Kidney glomerular epithelial cell (primary cell): ENCODE measurements around the gene FAM200A.
"Not testable (repeated sequence)": the region's sequence is repeated elsewhere in the genome, so short reads cannot be mapped to it uniquely, and the experiment has no call there.

Experiments
- DNase-seq: peaks from one replicate; lab custom pipeline; 2025; lab: John Stamatoyannopoulos, UW

Gene FAM200A

DNA sequence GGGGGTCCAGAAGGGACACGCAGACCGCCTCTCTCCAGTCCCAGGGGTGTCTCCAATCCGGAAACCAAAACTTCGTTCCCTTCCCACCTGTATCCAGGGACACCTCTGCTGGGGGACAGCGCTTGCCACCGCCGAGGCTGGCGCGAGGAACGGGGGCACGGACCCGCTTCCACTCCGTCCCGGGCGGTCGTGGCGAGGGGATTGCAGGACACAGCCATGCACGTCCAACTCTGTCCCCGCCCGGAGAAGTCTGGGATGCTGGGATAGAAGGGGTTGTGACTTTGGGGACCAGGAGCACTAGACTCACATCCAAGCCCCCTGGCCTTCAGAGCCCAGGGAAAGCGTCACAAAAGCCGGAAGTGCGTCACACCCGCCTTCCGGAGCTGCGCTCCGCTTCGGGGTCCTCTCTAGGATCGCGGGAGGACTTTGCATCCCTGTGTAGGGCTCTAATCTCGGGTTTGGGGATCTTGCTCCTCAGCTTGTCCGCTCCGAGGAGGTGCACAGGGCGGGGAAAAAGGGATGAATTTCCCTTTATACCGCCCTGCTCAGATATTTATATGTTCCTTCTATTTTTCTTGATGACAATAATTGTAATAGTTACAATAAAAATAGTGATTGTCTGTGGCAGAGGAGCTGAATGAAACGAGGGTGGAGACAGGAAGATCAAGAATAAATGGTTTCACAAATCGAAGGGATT is at the start of gene FAM200A:
Gene FAM200A (minus strand): TSS at position 348 of the 697 bp plus-strand sequence. CDS start 3,707 bp downstream, outside the sequence.
- peak; percentile 73 for DNase-seq

DNA sequence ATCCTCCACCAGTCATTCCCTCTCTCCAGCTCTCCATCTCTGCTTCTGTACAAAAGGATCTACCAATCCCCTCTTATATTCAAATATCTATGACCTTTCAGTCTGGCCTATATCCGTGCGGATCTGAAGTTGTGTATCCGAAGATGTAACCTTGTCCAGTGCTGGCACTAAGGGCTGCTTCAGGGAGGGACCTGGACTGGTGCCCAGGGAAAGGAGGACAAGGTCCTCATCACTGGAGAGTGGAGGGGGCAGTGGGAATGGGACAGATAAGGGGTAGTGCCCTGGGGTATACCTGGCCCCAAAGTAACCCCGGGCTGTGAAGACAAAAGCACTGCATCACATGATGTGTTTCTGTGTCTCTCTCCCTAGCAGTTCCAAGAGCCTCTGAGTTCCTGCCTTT is 47.9 kb upstream of the FAM200A start:
- no peak for DNase-seq

DNA sequence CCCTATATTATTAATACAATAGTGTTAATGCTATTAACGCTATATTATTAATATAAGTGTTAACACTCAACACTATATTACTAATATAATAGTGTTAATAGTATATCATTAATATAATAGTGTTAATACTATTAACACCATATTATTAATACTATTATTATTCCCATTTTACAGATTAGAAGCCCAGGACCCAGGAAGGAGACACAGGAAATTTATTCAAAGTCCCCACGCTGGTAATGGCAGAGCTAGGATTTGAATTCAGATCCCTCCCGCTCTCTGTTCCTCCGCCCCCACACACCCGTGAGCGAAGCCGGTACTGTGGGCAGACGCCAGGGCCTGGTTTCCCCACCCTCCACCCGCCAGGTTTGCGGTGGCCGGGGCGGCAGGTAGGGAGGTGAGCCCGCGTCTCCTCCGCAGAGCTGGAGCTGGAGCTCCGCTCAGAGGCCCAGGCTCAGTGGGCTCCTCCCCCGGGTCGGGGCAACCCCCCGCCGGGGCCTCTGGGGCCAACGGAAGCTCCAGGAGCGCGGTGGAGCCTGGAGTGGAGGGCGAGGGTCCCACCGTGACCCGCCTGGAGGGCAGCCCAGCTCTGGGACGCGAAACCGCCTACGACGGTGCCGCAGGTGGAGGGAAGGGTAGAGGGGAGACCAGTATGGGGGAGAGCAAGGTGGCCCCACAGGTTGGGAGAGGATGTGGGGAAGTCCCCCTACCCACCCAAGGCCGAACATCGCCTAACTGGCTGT is 46.0 kb upstream of the FAM200A start, which contains the start of gene TMEM225B:
Gene TMEM225B (plus strand): TSS at position 506 of the 740 bp plus-strand sequence. CDS start 6,122 bp downstream, outside the sequence.
- DNase-seq, result no peak

DNA sequence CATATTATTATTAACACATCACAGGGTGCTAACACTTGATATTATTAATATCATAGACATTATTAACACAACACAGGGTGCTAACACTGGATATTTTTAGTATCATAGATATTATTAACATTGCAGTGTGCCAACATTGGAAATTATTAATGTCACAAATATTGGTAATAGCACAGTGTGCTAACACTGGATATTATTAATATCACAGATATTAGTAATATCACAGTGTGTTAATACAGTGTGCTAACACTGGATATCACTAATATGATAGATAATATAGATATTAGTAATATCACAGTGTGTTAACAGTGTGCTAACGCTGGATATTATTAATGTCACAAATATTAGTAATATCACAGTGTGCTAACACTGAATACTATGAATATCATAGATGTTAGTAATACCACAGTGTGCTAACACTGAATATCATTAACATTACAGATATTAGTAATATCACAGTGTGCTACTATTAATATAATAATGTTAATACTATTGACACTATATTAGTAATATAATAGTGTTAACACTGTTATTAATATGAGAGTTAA is 44.6 kb upstream of the FAM200A start:
- no peak for DNase-seq

DNA sequence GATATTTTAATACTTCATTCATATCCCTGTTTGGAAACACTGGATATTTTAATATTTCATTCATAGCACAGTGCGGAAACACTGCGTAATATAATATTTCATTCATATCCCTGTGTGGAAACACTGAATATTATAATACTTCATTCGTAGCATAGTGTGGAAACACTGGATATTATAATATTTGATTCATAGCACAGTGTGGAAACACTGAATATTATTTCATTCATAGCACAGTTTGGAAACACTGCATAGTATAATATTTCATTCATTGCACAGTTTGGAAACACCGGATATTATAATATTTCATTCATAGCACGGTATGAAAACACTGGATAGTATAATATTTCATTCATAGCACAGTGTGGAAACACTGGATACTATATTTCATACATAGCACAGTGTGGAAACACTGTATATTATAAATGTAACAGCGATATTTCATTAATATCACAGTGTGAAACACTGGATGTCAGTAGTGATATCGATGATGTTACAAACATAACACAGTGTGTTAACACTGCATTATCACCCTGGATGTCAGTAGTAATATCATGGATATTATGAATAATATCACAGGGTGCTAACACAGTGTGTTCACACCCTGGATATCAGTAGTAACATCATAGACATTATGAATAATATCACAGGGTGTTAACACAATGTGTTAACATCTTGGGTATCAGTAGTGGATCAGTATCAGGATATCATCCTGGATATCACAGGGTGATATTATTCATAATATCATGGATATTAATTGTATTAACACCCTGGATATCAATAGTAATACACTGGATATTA is 43.2 kb upstream of the FAM200A start:
- DNase-seq, result no peak

DNA sequence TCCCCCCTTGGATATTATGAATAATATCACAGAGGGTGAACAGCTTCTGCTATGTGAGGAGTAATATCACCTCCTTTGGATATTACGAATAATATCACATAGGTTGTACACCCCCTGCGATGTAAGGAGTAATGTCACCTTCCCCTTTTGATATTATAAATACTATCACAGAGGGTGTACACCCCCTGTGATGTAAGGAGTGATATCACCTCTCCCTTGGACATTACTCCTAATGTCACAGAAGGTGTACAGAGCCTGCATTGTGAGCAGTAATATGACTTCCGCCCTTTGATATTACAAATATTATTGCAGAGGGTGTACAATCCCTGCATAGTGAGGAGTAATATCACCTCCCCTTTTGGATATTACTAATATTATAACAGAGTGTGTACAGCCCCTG is 37.0 kb upstream of the FAM200A start:
- DNase-seq, result no peak

DNA sequence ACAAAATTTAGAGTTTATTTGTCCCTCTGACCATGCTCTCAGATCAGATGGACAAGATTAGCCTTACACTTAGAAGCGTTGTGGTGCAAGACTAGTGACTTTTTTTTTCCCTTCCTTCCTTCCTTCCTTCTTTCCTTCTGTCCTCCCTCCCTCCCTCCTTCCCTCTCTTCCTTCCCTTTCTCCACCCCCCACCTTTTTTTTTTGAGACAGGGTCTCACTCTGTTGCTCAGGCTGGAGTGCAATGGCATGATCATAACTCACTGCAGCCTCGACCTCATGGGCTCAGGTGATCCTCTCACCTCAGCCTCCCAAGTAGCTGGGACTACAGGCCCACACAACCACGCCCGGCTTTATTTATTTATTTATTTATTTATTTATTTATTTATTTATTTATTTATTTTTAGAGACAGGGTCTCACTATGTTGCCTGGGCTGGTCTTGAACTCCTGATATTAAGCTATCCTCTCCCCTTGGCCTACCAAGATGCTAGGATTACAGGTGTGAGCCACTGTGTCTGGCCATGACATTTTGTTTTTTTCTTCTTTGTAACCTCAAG is 28.9 kb upstream of the FAM200A start:
- not testable (repeated sequence) for DNase-seq

DNA sequence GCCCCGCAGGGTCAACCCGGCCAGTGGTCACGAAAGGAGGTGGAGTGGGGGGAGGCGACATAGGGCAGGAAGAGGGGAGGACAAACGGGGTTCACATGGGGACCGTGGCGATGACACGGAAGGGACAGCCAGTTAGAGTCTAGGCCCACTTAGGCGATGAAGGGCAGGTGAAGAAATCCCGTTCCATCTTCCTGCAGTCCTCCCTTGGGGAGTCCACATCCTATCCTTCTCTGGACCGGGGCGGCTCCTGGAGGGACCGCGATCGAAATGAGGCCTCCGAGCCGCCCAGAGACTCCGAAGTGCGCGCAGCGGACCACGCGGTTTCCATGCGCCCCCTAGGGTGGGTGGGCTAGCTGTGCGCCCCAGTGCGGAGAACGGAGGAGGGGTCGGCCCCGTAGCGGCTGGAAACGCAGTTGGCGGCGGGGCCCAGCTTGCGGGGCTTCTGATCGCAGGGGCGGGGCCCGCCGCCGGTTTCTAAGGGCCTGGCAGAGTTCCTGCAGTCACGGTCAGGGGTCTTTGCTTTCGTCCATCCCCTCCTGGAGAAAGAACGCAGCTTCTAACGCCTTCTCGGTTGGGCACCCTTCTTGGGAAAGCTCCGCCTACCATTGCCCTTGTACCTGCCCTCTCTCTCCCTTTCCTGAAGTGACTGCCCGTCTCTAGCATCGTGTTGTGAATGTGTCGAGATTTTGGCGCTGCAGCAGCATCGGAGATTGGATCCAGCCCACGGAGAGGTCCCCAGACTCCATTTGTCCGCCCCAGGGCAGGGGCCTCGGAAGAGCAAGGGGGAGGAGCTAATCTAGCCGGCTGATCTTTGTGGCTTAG is 28.3 kb upstream of the FAM200A start:
- peak; percentile 13 for DNase-seq

DNA sequence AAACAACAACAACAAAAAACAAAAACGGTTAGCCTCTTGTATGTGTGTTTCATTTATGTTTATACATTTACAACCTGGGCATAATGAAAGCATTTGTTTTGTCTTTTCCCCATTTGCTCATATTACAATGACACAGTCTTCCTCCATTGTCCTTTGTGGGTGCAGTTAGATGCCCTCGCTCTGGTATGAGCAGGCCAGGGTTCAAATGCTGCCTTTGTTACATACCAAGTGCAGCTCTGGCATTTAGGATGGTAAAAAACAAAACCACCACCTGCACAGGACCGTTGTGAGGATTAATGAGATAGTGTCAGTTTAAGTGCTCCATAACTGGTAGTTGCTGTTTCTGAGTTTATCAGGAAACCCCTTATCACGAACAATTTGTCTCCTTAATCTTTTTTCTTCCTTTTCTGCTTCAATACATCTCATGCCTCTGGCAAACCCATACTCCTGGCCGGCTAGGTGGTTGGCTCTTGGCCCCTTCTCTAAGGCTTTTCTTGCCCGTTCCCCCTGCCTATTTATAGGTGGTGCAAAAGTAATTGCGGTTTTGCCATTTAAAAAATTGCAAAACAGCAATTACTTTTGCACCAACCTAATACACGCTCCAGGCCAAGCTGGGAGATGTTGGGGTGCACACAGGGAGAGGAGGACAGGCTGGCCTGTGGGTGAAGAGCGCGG is 27.5 kb upstream of the FAM200A start:
- no peak for DNase-seq

DNA sequence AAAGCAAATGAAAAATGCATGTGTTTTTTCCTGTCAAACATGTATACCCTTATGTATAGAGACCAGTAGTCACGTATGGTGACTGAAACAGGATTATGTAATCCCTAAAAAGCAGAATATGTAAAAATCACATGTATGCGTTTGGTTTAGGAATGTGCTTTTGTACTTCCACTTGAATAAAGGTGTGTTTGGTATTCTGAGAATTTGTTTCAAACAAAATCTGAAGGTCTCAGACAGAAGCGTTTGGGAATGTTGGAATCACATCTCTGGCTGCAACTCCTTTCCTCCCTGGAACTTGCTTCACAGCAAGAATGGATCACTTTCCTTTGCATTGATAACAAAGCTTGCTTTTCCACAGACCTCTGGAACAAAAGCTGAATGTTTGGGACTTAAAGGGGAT is 24.3 kb upstream of the FAM200A start:
- no peak for DNase-seq

DNA sequence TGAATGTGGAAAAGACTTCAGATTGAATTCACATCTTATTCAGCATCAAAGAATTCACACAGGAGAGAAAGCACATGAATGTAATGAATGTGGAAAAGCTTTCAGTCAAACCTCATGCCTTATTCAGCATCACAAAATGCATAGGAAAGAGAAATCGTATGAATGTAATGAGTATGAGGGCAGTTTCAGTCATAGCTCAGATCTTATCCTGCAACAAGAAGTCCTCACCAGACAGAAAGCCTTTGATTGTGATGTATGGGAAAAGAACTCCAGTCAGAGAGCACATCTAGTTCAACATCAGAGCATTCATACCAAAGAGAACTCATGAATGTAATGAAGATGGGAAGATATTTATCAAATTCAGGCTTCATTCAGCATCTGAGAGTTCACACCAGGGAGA is 21.3 kb upstream of the FAM200A start:
- DNase-seq, result no peak

DNA sequence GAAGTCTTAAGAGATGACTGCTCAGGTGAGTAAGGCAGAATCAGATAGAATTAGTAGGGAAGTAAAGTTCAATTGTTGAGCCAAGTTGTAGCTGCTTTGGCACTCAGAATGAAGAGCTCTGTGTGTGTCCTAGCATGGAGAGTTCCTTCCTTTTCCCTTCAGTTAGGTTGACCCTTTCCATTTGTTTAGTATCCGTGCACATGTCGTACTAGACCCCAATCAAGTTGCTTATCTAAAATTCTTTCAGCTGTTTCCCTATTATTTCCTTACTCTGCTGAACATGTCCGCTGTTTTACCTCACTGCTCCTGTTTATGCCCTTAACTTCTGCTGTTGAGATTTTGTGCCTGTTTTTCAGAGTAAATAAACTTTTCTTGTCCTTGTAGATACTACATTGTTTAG is 19.9 kb upstream of the FAM200A start:
- DNase-seq, result no peak

DNA sequence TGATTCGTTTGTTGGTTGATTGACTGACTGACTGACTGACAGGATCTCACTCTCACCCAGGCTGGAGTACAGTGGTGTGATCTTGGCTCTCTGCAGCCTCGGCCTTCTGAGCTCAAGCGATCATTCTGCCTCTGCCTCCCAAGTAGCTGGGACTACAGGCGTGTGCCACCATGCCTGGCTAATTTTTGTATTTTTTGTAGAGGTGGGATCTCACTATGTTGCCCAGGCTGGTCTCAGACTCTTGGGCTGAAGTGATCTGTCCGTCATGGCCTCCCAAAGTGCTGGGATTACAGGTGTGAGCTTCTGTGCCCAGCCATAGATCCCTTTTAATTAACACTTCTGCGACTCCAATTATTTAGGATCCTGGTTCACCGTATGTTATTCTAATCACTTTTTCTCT is 16.9 kb upstream of the FAM200A start:
- not testable (repeated sequence) for DNase-seq

DNA sequence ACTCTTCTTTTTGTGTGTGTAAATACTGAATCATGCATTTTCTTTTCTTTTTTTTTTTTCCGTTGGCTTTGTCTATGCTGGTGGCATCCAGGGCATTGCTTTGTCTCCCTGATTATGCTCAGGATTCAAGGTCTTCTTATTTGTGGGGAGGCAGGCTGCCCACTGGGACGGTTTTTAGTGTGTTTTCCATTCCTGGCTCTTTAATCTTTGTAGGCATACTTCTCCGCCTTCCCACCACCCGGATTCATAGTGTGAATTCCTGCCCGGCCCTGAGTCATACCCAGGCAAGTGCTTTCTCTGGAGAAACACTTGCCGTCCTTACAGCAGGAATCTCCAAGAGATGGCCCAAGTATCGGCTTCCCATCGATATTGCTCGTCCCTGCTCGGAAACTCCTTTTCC is 11.7 kb upstream of the FAM200A start:
- no peak for DNase-seq

DNA sequence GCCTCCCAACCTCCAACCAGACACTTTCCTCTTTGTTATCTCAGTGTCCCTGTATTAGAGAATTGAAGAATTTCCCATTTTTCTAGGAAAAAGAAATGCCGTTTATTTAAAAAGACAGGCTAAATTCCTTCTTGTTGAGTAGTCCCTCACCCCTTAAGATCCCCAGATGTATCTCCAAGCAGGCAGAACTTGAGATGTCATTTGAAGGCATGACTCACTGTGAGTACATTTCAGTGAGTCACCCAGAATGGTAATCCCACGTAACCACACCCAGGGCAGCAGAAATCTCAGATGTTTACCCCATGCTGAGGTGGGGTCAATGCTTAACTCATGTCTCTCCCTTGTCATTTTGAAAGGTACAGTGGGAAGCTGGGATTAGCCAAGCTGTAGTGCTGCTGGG is 10.9 kb upstream of the FAM200A start:
- DNase-seq, result peak; percentile 91

DNA sequence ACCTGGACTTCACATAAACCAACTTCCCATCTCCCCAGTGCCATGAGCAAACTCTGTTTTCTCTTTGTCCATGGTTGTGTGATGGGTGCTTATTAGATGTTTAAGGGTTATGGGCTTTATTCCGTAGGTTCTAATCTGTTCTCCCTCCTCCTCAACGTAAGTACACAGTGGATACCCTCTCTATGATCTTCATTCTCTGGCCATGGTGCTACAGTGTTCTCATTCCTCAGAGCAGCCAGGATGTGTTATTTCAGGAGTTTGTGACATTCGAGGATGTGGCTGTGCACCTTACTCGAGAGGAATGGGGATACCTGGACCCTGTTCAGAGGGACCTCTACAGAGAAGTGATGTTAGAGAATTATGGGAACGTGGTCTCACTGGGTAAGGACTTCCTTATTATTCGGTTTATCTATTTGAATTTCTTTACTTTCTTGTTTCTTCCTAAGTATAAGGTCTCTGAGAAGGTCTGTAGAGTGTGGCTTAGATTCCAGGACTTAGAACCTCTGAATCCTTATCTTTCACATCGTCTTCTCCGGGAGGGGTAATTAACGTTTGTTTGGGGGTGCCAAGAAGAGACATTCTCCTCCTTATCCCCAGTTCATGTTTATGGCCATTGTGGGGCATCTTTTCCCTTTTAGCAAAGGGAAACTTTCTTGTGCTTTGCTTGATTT is 10.3 kb upstream of the FAM200A start:
- DNase-seq, result no peak

DNA sequence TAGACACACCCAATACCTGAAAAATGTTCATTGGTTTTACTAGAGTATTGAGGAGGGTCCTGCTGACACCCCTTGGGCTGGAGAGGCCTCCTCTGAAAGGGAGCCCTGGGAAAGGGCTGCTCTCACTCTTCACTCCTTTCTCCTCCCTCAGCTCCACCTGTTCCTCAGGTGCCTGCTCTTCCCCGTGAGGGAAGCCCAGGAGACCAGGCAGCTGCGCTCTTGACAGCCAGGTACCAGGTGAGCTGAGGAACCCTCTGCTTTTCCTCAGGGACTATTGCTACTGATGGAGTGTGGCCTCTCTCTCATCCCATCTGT is 9.8 kb upstream of the FAM200A start:
- no peak for DNase-seq

DNA sequence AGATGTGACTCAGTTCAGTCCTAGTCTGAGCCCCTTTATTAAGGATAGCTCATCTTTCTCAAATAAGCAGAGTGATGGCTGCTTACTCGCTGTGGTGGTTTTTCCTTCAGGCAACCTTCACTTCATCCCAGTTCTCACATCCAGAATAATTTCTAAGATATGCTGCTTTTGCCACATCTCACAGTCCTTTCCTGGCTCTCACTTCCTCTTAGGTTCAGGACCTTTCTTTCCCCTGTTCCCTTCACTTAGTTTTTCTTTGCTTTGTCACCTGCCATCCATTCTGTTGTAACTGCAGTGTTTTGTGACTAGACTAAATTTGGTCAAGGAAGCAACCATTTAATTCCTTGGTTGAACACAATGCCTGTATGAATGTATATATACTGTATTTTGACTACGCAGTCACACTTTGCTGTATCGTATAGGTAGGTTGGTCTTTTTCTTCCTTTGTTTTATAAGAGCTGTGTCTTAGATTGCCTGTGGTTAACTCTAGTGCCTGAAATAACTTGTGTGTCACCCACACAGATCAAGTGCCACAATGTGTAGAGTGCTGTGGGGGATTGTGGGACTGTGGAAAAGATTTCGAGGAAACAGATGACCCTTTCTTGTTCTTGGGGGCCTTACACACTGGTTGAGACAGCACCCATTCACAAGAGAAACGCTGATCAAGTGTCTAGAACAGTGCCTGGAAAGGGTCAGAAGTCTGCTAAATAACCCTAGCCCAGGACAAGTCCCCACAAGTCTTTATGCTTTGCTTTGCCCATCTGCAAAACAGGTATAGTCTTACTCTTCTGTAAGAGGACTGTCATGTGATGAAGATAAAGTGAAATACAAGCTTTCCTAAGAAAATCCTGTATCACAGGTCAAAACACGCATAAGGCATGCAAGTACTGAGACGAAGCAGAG is 9.2 kb upstream of the FAM200A start:
- DNase-seq, result no peak
